DOHH2 (cell line): ENCODE data around the gene OXCT1.

ENCODE experiments used
- H3F3A ChIP-seq: fragments of 200-600 bp; sonication (generic), shearing (Covaris generic); 2 replicates; pipeline ENCODE4 v1.6.0; 2016; ENCODE audit warnings: antibody characterized with exemption, mild to moderate bottlenecking; ENCODE audit not compliant: control insufficient read depth, insufficient read depth
- H3K27ac ChIP-seq: fragments of 200-600 bp; sonication (generic); 2 replicates; pipeline ENCODE4 v1.5.1; 2014; ENCODE audit warnings: low read depth, mild to moderate bottlenecking, low read length, moderate library complexity
- H3K27me3 ChIP-seq: fragments of 200-600 bp; sonication (generic); 2 replicates; pipeline ENCODE4 v1.6.1; 2014; ENCODE audit warnings: mild to moderate bottlenecking, low read length, mixed read lengths; ENCODE audit not compliant: control insufficient read depth
- H3K36me3 ChIP-seq: fragments of 200-600 bp; sonication (generic); 2 replicates; pipeline ENCODE4 v1.6.1; 2014; ENCODE audit warnings: mild to moderate bottlenecking, low read length, moderate library complexity, mixed read lengths; ENCODE audit not compliant: control insufficient read depth
- H3K4me1 ChIP-seq: fragments of 200-600 bp; sonication (generic); 2 replicates; pipeline ENCODE4 v1.6.1; 2014; ENCODE audit warnings: mild to moderate bottlenecking, low read length, mixed read lengths; ENCODE audit not compliant: control insufficient read depth
- H3K4me2 ChIP-seq: fragments of 200-600 bp; sonication (generic); 2 replicates; pipeline ENCODE4 v1.6.0; 2014; ENCODE audit warnings: mild to moderate bottlenecking, low read length, moderate library complexity
- H3K4me3 ChIP-seq: fragments of 200-600 bp; sonication (generic); 2 replicates; pipeline ENCODE4 v1.5.1; 2014; ENCODE audit warnings: mild to moderate bottlenecking, low read length, mixed read lengths
- H3K79me2 ChIP-seq: fragments of 200-600 bp; sonication (generic); 2 replicates; pipeline ENCODE4 v1.6.1; 2014; ENCODE audit warnings: mild to moderate bottlenecking, low read length, mixed read lengths; ENCODE audit not compliant: control insufficient read depth
- H3K9me2 ChIP-seq: fragments of 200-600 bp; sonication (generic); replicated peaks from 2 replicates; pipeline ENCODE4 v1.6.1; 2014; ENCODE audit warnings: mild to moderate bottlenecking, low read length, mixed read lengths; ENCODE audit not compliant: control insufficient read depth
- H3K9me3 ChIP-seq: fragments of 200-600 bp; sonication (generic); 2 replicates; pipeline ENCODE4 v1.6.1; 2014; ENCODE audit warnings: antibody characterized with exemption, low read length, mixed read lengths; ENCODE audit not compliant: control insufficient read depth, insufficient read depth
- H4K20me1 ChIP-seq: fragments of 200-600 bp; sonication (generic); 2 replicates; pipeline ENCODE4 v1.6.0; 2014; ENCODE audit warnings: low read depth, mild to moderate bottlenecking, antibody characterized with exemption, low read length, moderate library complexity; ENCODE audit not compliant: control insufficient read depth, insufficient read depth
- CTCF ChIP-seq: fragments of 200-600 bp; sonication (generic); IDR thresholded peaks from one replicate; pipeline ENCODE4 v1.5.1; 2014; ENCODE audit warnings: antibody characterized with exemption, mild to moderate bottlenecking, low read depth, low read length; ENCODE audit not compliant: poor library complexity, severe bottlenecking
- EZH2phosphoT487 ChIP-seq: fragments of 200-600 bp; sonication (generic); IDR thresholded peaks from 2 replicates; pipeline ENCODE4 v1.6.1; 2017; ENCODE audit warnings: borderline replicate concordance, mild to moderate bottlenecking, antibody characterized with exemption, low read length, moderate library complexity, mixed read lengths

The OXCT1 gene

GRCh38 chr5:41878173-41878572, 7.9 kb upstream of the OXCT1 start:
- no peak overlapping the region for H3K27ac ChIP-seq
- TF ChIP-seq CTCF (no peak), EZH2phosphoT487 (no peak)
- no peaks in the 10 kb centered on the region for H3K4me1 ChIP-seq
- no peaks in the 10 kb centered on the region for H3K27me3 ChIP-seq
- H3K9me2 ChIP-seq = no peaks in the 10 kb centered on the region
- no peak overlapping the region for H3K4me2 ChIP-seq
- H3K4me3 ChIP-seq = no peak overlapping the region
- H3F3A ChIP-seq = no peaks in the 10 kb centered on the region
- no peaks in the 10 kb centered on the region for H4K20me1 ChIP-seq
- no peaks in the 10 kb centered on the region for H3K36me3 ChIP-seq
- no peaks in the 10 kb centered on the region for H3K9me3 ChIP-seq
- no peaks in the 10 kb centered on the region for H3K79me2 ChIP-seq

GRCh38 chr5:41877408-41877807, 7.2 kb upstream of the OXCT1 start:
- no peaks in the 10 kb centered on the region for H3K4me1 ChIP-seq
- H4K20me1 ChIP-seq = no peaks in the 10 kb centered on the region
- no peaks in the 10 kb centered on the region for H3K79me2 ChIP-seq
- no peaks in the 10 kb centered on the region for H3K27me3 ChIP-seq
- H3K4me3 ChIP-seq = no peak overlapping the region
- no peak overlapping the region for H3K27ac ChIP-seq
- H3K9me2 ChIP-seq = no peaks in the 10 kb centered on the region
- TF ChIP-seq CTCF (no peak), EZH2phosphoT487 (no peak)
- H3K4me2 ChIP-seq = no peak overlapping the region
- no peaks in the 10 kb centered on the region for H3K9me3 ChIP-seq
- H3K36me3 ChIP-seq = no peaks in the 10 kb centered on the region
- H3F3A ChIP-seq = no peaks in the 10 kb centered on the region

- TF ChIP-seq CTCF (no peak), EZH2phosphoT487 (no peak)
- Histone ChIP-seq H3K79me2 (no peaks in the 10 kb centered on the region), H3F3A (no peaks in the 10 kb centered on the region), H3K4me2 (no peak overlapping the region), H3K36me3 (no peaks in the 10 kb centered on the region), H3K4me1 (no peaks in the 10 kb centered on the region), H4K20me1 (no peaks in the 10 kb centered on the region), H3K9me3 (no peaks in the 10 kb centered on the region), H3K9me2 (no peaks in the 10 kb centered on the region), H3K4me3 (no peak overlapping the region), H3K27me3 (no peaks in the 10 kb centered on the region), H3K27ac (no peak overlapping the region)
Observed at GRCh38 chr5:41876678-41877077, 6.5 kb upstream of the OXCT1 start.

GRCh38 chr5:41875121-41875520, 4.9 kb upstream of the OXCT1 start:
- Histone ChIP-seq H3K4me3 (no peak overlapping the region), H3F3A (no peaks in the 10 kb centered on the region), H3K4me1 (peaks cover 9% of the 10 kb centered on the region), H4K20me1 (no peaks in the 10 kb centered on the region), H3K79me2 (peaks cover 1% of the 10 kb centered on the region), H3K36me3 (no peaks in the 10 kb centered on the region; the same call in 1 of the 2 replicates), H3K4me2 (no peak overlapping the region), H3K9me2 (no peaks in the 10 kb centered on the region), H3K27me3 (no peaks in the 10 kb centered on the region), H3K27ac (no peak overlapping the region), H3K9me3 (no peaks in the 10 kb centered on the region)
- TF ChIP-seq EZH2phosphoT487 (no peak), CTCF (no peak)
